Measurements from ENCODE around the gene CHD5. TPM values are rescaled to one million over a fixed set of nuclear protein-coding genes. Genes with fewer than 3 reads are reported as not detected.

Gene CHD5
- polyA plus RNA-seq, 1 donor from 2014 or later: 22.0 TPM

GRCh38 chr1:6154525-6155319, 25.4 kb downstream of the CHD5 start:
- H2AFZ ChIP-seq (ENCODE audit: low read depth, low read length): no peak overlapping the region
- no peaks in the 10 kb centered on the region for H3F3A ChIP-seq (ENCODE audit: insufficient read depth, low read length, poor library complexity, severe bottlenecking)
- peaks cover under 1% of the 10 kb centered on the region for H3K27me3 ChIP-seq (ENCODE audit: insufficient read depth, low read depth, low read length)
- H3K9me3 ChIP-seq (ENCODE audit: low read length): no peaks in the 10 kb centered on the region
- H4K20me1 ChIP-seq (ENCODE audit: insufficient read depth): no peaks in the 10 kb centered on the region
- no peak for TF ChIP-seq SMC3 (conservative IDR thresholded peaks at IDR 0.05; ENCODE audit: poor library complexity)
- TF ChIP-seq REST (IDR thresholded peaks at IDR 0.05; ENCODE audit: borderline replicate concordance): no peak
- TF ChIP-seq RAD21 (conservative IDR thresholded peaks at IDR 0.05): no peak
- no peak for TF ChIP-seq MXI1 (conservative IDR thresholded peaks at IDR 0.05; ENCODE audit: poor library complexity, severe bottlenecking)
- TF ChIP-seq CTCF (IDR thresholded peaks at IDR 0.05; ENCODE audit: poor library complexity, severe bottlenecking): no peak
- TF ChIP-seq POLR2AphosphoS5 (IDR thresholded peaks at IDR 0.05): no peak
- no peak for TF ChIP-seq EP300 (conservative IDR thresholded peaks at IDR 0.05; ENCODE audit: poor library complexity, severe bottlenecking)
- no peak for TF ChIP-seq TAF1 (IDR thresholded peaks at IDR 0.05; ENCODE audit: low read depth)
- H3K79me2 ChIP-seq (replicated peaks; ENCODE audit: insufficient read depth, low read length): no peaks in the 10 kb centered on the region
- no peaks in the 10 kb centered on the region for H3K36me3 ChIP-seq (ENCODE audit: insufficient read depth, low read length)
- H3K27ac ChIP-seq (ENCODE audit: low read length): no peak overlapping the region
- no peak overlapping the region for H3K4me2 ChIP-seq (ENCODE audit: low read length)
- H3K4me3 ChIP-seq (ENCODE audit: low read length): no peak overlapping the region
- H3K9me2 ChIP-seq (ENCODE audit: insufficient read depth, low read length): no peaks in the 10 kb centered on the region
- H3K9ac ChIP-seq (ENCODE audit: low read length): no peak overlapping the region

GRCh38 chr1:6152882-6153281, 27.2 kb downstream of the CHD5 start:
- Histone ChIP-seq H3K36me3 (ENCODE audit: insufficient read depth, low read length) (no peaks in the 10 kb centered on the region), H3F3A (ENCODE audit: insufficient read depth, low read length, poor library complexity, severe bottlenecking) (no peaks in the 10 kb centered on the region), H3K9ac (ENCODE audit: low read length) (no peak overlapping the region), H3K27ac (ENCODE audit: low read length) (no peak overlapping the region), H3K9me3 (ENCODE audit: low read length) (no peaks in the 10 kb centered on the region), H3K4me2 (ENCODE audit: low read length) (no peak overlapping the region), H3K9me2 (ENCODE audit: insufficient read depth, low read length) (no peaks in the 10 kb centered on the region), H2AFZ (ENCODE audit: low read depth, low read length) (no peak overlapping the region), H4K20me1 (ENCODE audit: insufficient read depth) (no peaks in the 10 kb centered on the region), H3K79me2 (replicated peaks; ENCODE audit: insufficient read depth, low read length) (no peaks in the 10 kb centered on the region), H3K27me3 (ENCODE audit: insufficient read depth, low read depth, low read length) (peaks cover 15% of the 10 kb centered on the region), H3K4me3 (ENCODE audit: low read length) (no peak overlapping the region)
- TF ChIP-seq EP300 (conservative IDR thresholded peaks at IDR 0.05; ENCODE audit: poor library complexity, severe bottlenecking) (no peak), CTCF (IDR thresholded peaks at IDR 0.05; ENCODE audit: poor library complexity, severe bottlenecking) (no peak), POLR2AphosphoS5 (IDR thresholded peaks at IDR 0.05) (no peak), TAF1 (IDR thresholded peaks at IDR 0.05; ENCODE audit: low read depth) (no peak), REST (IDR thresholded peaks at IDR 0.05; ENCODE audit: borderline replicate concordance) (no peak), EZH2 (IDR thresholded peaks at IDR 0.05; ENCODE audit: borderline replicate concordance, insufficient read depth, low read length, poor library complexity, severe bottlenecking) (no peak), RAD21 (conservative IDR thresholded peaks at IDR 0.05) (no peak), SMC3 (conservative IDR thresholded peaks at IDR 0.05; ENCODE audit: poor library complexity) (no peak), MXI1 (conservative IDR thresholded peaks at IDR 0.05; ENCODE audit: poor library complexity, severe bottlenecking) (no peak)

Data from neural cell (in vitro differentiated cells).